ENCODE data around the gene SSC5D.

- TF ChIP-seq POLR2A (IDR thresholded peaks at IDR 0.05) (no peak), CTCF (IDR thresholded peaks at IDR 0.05) (no peak), POLR2AphosphoS5 (IDR thresholded peaks at IDR 0.05; ENCODE audit: insufficient read depth in 1 of 2, low read depth in 1 of 2) (peak in 1 of 2 donors; percentile 53)
Measured at GRCh38 chr19:55446060-55446459, 42.2 kb upstream of the SSC5D start.

All from vagina (tissue), 2 donors.